Measurements from ENCODE around the gene EDNRA. TPM values are rescaled to one million over a fixed set of nuclear protein-coding genes. Genes with fewer than 3 reads are reported as not detected.

Gene EDNRA
- total RNA-seq, 1 experiment from 2014 or later, result 2.9 TPM

- DNase-seq (ENCODE audit: low read depth in 1 of 2, low spot score in 2 of 2), result no peak
- Histone ChIP-seq H3K27me3 (replicated peaks) (no peaks in the 10 kb centered on the region), H3K27ac (no peak overlapping the region), H3K4me1 (replicated peaks) (peaks cover 16% of the 10 kb centered on the region), H3K4me3 (no peak overlapping the region), H3K9me3 (replicated peaks) (no peaks in the 10 kb centered on the region), H3K36me3 (no peaks in the 10 kb centered on the region)
Measured at GRCh38 chr4:147482281-147482680, 1.4 kb downstream of the EDNRA start.

GRCh38 chr4:147485167-147485566 lies 4.3 kb downstream of the EDNRA start:
- Histone ChIP-seq H3K36me3 (no peaks in the 10 kb centered on the region), H3K27ac (no peak overlapping the region), H3K9me3 (replicated peaks) (no peaks in the 10 kb centered on the region), H3K4me3 (no peak overlapping the region), H3K4me1 (replicated peaks) (peaks cover 16% of the 10 kb centered on the region), H3K27me3 (replicated peaks) (no peaks in the 10 kb centered on the region)
- DNase-seq (ENCODE audit: low read depth in 1 of 2, low spot score in 2 of 2), result no peak

- no peaks in the 10 kb centered on the region; the same call in 1 of the 2 replicates for H3K4me1 ChIP-seq (replicated peaks)
- H3K27me3 ChIP-seq (replicated peaks), result no peaks in the 10 kb centered on the region
- no peak overlapping the region for H3K4me3 ChIP-seq
- DNase-seq (ENCODE audit: low read depth in 1 of 2, low spot score in 2 of 2), result no peak
- H3K27ac ChIP-seq, result no peak overlapping the region
- H3K36me3 ChIP-seq, result no peaks in the 10 kb centered on the region
- H3K9me3 ChIP-seq (replicated peaks), result no peaks in the 10 kb centered on the region
Measured at GRCh38 chr4:147487616-147488015, 6.7 kb downstream of the EDNRA start.

GRCh38 chr4:147488556-147488955 lies 7.7 kb downstream of the EDNRA start:
- no peak for DNase-seq (ENCODE audit: low read depth in 1 of 2, low spot score in 2 of 2)
- Histone ChIP-seq H3K27ac (no peak overlapping the region), H3K9me3 (replicated peaks) (no peaks in the 10 kb centered on the region), H3K4me3 (no peak overlapping the region), H3K27me3 (replicated peaks) (no peaks in the 10 kb centered on the region), H3K36me3 (no peaks in the 10 kb centered on the region), H3K4me1 (replicated peaks) (no peaks in the 10 kb centered on the region)

- Histone ChIP-seq H3K4me3 (no peak overlapping the region), H3K4me1 (replicated peaks) (no peaks in the 10 kb centered on the region), H3K36me3 (no peaks in the 10 kb centered on the region), H3K27me3 (replicated peaks) (no peaks in the 10 kb centered on the region), H3K9me3 (replicated peaks) (no peaks in the 10 kb centered on the region), H3K27ac (no peak overlapping the region)
- no peak for DNase-seq (ENCODE audit: low read depth in 1 of 2, low spot score in 2 of 2)
Measured at GRCh38 chr4:147491086-147491485, 10.2 kb downstream of the EDNRA start.

GRCh38 chr4:147492306-147492705 lies 11.4 kb downstream of the EDNRA start:
- no peaks in the 10 kb centered on the region for H3K9me3 ChIP-seq (replicated peaks)
- H3K4me3 ChIP-seq, result no peak overlapping the region
- H3K27me3 ChIP-seq (replicated peaks), result no peaks in the 10 kb centered on the region
- no peaks in the 10 kb centered on the region for H3K36me3 ChIP-seq
- DNase-seq (ENCODE audit: low read depth in 1 of 2, low spot score in 2 of 2), result no peak
- H3K4me1 ChIP-seq (replicated peaks), result no peaks in the 10 kb centered on the region
- no peak overlapping the region for H3K27ac ChIP-seq

- no peaks in the 10 kb centered on the region for H3K9me3 ChIP-seq (replicated peaks)
- no peak overlapping the region for H3K27ac ChIP-seq
- no peaks in the 10 kb centered on the region for H3K36me3 ChIP-seq
- H3K4me3 ChIP-seq, result no peak overlapping the region
- no peaks in the 10 kb centered on the region for H3K4me1 ChIP-seq (replicated peaks)
- DNase-seq (ENCODE audit: low read depth in 1 of 2, low spot score in 2 of 2), result no peak
- H3K27me3 ChIP-seq (replicated peaks), result no peaks in the 10 kb centered on the region
Measured at GRCh38 chr4:147492761-147493160, 11.9 kb downstream of the EDNRA start.

GRCh38 chr4:147493307-147493706 lies 12.4 kb downstream of the EDNRA start:
- Histone ChIP-seq H3K9me3 (replicated peaks) (no peaks in the 10 kb centered on the region), H3K4me1 (replicated peaks) (peaks cover 2% of the 10 kb centered on the region; the same call in 1 of the 2 replicates), H3K27me3 (replicated peaks) (no peaks in the 10 kb centered on the region), H3K36me3 (no peaks in the 10 kb centered on the region), H3K4me3 (no peak overlapping the region), H3K27ac (no peak overlapping the region)
- no peak for DNase-seq (ENCODE audit: low read depth in 1 of 2, low spot score in 2 of 2)

GRCh38 chr4:147494301-147494700 lies 13.4 kb downstream of the EDNRA start:
- H3K27ac ChIP-seq, result no peak overlapping the region
- H3K27me3 ChIP-seq (replicated peaks), result no peaks in the 10 kb centered on the region
- H3K4me3 ChIP-seq, result no peak overlapping the region
- no peaks in the 10 kb centered on the region for H3K9me3 ChIP-seq (replicated peaks)
- H3K4me1 ChIP-seq (replicated peaks), result peaks cover 6% of the 10 kb centered on the region; the same call in 1 of the 2 replicates
- DNase-seq (ENCODE audit: low read depth in 1 of 2, low spot score in 2 of 2), result no peak
- H3K36me3 ChIP-seq, result no peaks in the 10 kb centered on the region

GRCh38 chr4:147496500-147496899 lies 15.6 kb downstream of the EDNRA start:
- Histone ChIP-seq H3K27me3 (replicated peaks) (no peaks in the 10 kb centered on the region), H3K36me3 (no peaks in the 10 kb centered on the region), H3K4me1 (replicated peaks) (peaks cover 6% of the 10 kb centered on the region; the same call in 1 of the 2 replicates), H3K9me3 (replicated peaks) (no peaks in the 10 kb centered on the region), H3K27ac (no peak overlapping the region), H3K4me3 (no peak overlapping the region)
- DNase-seq (ENCODE audit: low read depth in 1 of 2, low spot score in 2 of 2), result no peak

GRCh38 chr4:147498031-147498660 lies 17.2 kb downstream of the EDNRA start:
- no peak overlapping the region for H3K4me3 ChIP-seq
- no peaks in the 10 kb centered on the region for H3K27me3 ChIP-seq (replicated peaks)
- H3K36me3 ChIP-seq, result no peaks in the 10 kb centered on the region
- H3K27ac ChIP-seq, result no peak overlapping the region
- DNase-seq (ENCODE audit: low read depth in 1 of 2, low spot score in 2 of 2), result peak in 1 of 2 experiments; percentile 24
- H3K4me1 ChIP-seq (replicated peaks), result peaks cover 6% of the 10 kb centered on the region; the same call in 1 of the 2 replicates
- no peaks in the 10 kb centered on the region for H3K9me3 ChIP-seq (replicated peaks)

- Histone ChIP-seq H3K27ac (no peak overlapping the region), H3K27me3 (replicated peaks) (no peaks in the 10 kb centered on the region), H3K4me3 (no peak overlapping the region), H3K9me3 (replicated peaks) (no peaks in the 10 kb centered on the region), H3K4me1 (replicated peaks) (no peaks in the 10 kb centered on the region), H3K36me3 (no peaks in the 10 kb centered on the region)
- DNase-seq (ENCODE audit: low read depth in 1 of 2, low spot score in 2 of 2), result no peak
Measured at GRCh38 chr4:147508346-147508745, 27.4 kb downstream of the EDNRA start.

- Histone ChIP-seq H3K4me1 (replicated peaks) (no peaks in the 10 kb centered on the region), H3K4me3 (no peak overlapping the region), H3K27ac (no peak overlapping the region), H3K36me3 (no peaks in the 10 kb centered on the region), H3K27me3 (replicated peaks) (no peaks in the 10 kb centered on the region), H3K9me3 (replicated peaks) (no peaks in the 10 kb centered on the region)
- no peak for DNase-seq (ENCODE audit: low read depth in 1 of 2, low spot score in 2 of 2)
Measured at GRCh38 chr4:147509386-147509785, 28.5 kb downstream of the EDNRA start.

GRCh38 chr4:147510962-147511668 lies 30.2 kb downstream of the EDNRA start:
- no peak overlapping the region for H3K4me3 ChIP-seq
- no peaks in the 10 kb centered on the region for H3K4me1 ChIP-seq (replicated peaks)
- H3K36me3 ChIP-seq, result no peaks in the 10 kb centered on the region
- no peaks in the 10 kb centered on the region for H3K9me3 ChIP-seq (replicated peaks)
- H3K27me3 ChIP-seq (replicated peaks), result no peaks in the 10 kb centered on the region
- no peak for DNase-seq (ENCODE audit: low read depth in 1 of 2, low spot score in 2 of 2)
- H3K27ac ChIP-seq, result no peak overlapping the region
